GM12872 (cell line): ENCODE measurements around the gene ARHGAP35.

Experiments used
- TF ChIP-seq, protein P1 (sequence below): IDR thresholded peaks from 3 replicates; pipeline ENCODE4 v1.5.1; 2011; ENCODE audit warnings: low read depth, mild to moderate bottlenecking, low read length, moderate library complexity; ENCODE audit not compliant: insufficient read depth

Gene ARHGAP35

DNA sequence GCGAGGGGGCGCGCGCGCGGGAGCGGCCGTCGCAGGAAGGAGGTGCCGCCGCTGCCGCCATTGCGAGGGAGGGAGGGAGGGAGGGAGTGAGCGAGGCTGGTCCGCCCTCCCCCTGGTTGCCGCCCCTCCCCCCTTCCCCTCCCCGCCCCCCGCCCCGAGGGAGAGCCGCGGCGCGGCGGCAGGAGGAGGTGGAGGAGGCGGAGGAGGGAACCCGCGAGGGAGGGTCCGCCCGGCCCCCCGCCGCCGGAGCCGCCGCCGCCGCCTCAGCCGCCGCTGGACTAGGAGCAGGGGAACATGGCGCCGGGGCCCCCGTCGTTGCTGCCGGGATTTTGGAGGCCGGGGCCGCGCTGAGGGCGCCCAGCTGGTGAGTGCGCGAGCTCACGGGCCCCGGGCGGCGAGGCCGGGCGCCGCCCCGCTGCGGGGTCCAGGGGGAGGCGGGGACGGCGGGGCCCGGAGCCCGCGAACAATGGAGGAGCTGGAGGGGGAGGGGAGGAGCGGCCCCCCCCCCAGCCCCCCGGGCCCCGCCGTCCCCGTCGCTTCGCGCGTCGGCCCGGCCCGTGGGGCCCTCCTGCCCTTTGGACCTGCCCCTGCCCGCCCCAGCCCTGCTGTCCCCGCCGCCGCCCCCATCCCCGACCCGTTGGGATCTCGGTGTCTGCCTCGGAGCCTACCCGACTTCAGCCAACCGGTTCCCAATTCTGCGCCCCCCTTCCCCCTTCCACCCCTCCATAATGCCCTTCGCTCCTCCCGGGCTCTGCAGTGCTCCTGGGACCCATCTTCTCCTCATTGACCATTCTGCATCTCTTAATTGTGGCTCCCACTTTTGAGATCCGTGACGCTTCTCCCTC lies at the start of gene ARHGAP35:
Gene ARHGAP35, plus strand, starts transcription at position 152 of the 845 bp plus-strand sequence. CDS start 57,679 bp downstream, outside the sequence.
- TF ChIP-seq, protein P1, sequence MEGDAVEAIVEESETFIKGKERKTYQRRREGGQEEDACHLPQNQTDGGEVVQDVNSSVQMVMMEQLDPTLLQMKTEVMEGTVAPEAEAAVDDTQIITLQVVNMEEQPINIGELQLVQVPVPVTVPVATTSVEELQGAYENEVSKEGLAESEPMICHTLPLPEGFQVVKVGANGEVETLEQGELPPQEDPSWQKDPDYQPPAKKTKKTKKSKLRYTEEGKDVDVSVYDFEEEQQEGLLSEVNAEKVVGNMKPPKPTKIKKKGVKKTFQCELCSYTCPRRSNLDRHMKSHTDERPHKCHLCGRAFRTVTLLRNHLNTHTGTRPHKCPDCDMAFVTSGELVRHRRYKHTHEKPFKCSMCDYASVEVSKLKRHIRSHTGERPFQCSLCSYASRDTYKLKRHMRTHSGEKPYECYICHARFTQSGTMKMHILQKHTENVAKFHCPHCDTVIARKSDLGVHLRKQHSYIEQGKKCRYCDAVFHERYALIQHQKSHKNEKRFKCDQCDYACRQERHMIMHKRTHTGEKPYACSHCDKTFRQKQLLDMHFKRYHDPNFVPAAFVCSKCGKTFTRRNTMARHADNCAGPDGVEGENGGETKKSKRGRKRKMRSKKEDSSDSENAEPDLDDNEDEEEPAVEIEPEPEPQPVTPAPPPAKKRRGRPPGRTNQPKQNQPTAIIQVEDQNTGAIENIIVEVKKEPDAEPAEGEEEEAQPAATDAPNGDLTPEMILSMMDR: no peak

DNA sequence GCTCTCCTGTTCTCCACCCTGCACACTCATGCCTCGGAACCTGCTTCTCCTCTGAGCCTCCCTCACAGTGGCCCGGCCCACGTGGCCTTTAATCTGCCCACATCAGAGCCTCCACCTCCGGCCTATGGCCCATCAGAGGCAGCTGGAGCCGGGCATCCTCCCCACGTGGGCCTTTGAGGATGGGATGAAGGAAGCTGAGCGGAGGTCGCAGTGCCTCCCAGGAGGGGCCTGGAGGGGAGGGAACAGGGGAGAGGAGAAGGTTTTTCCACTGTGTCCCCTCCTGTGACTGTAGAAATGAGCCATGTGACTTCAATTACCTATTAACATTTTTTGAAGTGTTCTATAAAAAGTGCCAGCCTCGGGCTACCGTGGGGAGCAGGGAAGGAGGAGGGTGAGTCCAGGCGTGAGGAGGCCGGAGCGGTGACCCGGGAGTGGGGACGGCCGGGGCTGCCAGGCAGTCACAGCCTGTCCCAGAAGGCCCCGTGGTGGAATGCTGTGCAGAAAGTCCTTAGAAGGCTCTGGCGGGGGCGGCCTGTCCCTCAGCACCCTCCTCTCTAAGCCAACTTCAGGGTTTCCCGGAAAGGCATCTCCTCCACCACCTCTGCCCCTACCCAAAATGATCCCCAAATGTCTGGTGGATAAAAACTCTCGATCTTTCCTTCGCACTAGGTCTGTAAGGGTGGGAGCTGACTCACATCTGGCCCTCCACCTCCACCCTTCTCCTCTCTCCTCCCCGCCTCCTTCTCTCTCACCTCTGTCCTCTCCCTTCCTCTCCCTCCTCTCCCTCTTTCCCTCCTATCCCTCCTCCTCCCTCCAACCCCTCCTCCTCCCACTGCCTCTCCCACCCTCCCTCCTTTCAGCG lies 47.6 kb upstream of the ARHGAP35 start:
- TF ChIP-seq, protein P1: no peak

DNA sequence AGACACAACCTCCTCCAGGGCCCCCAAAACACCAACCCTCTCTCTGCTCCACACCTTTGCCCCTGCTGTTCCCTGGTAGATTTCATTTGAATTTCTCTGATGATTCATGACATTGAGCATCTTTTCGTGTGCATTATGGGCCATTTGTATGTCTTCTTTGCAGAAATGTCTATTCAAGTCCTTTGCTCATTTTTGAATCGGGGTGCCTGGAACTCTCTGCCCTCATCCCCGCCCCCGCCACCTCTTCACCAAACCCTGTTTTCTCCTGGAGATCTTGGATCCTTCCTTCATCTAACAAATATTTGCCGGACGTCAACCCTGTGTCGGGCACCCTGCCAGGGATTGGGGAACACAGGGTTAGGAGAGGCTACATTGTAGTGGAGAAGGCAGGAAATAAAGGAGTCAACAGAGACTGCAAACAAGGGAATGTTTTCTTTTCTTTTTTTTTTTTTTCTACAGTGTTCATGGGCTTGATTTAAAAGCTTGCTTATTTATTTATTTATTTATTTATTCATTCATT lies 46.9 kb upstream of the ARHGAP35 start:
- TF ChIP-seq, protein P1: no peak

DNA sequence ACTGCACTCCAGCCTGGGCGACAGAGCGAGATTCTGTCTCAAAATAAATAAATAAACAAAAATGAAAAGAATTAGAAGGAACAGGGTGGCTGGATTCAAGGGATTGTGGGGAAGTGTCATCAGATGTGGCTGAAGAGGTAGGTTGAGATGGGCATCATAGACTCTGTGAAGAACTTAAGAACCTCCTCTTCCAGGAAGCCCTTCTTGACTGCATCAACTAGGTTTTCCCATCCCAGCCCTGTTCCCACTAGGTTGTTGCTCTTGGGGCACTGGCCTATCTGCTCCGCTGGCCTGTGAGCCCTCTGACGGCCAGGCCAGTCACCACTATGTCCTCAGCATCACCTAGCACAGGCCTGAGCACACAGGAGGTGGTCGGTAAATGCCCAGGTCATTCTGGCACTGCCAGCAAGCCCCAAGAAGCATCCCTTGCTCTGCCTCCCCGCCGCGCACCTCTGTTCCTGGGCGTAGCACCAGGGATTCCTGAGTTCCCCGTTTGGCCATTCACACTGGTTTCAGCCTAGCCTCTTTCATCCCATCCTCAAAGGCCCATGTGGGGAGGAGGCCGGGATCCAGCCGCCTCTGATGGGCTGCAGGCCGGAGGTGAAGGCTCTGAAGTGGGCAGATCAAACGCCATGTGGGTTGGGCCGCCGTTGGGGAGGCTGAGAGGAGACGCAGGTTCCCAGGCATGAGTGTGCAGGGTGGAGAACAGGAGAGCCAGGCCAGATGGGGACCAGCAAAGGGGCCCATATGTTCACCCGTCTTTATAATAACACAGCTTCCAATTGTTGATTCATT lies 44.8 kb upstream of the ARHGAP35 start:
- TF ChIP-seq, protein P1: no peak

DNA sequence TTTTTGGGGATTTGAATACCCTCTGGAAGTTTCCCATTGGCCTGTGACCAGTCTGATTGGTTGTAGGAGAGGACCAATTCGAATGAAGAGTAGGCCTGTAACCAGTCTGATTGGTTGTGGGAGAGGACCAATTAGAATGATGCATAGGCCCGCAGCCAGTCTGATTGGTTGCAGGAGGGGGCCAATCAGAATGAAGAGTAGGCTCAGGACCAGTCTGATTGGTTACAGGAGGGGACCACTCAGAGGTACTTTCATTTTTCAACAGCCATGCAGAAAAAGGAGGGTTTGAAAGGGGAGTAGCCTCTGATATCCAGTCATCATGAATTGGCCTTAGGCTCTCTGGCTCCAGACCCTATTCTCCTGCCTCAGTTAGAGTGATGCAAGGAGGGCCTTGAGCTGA lies 42.0 kb upstream of the ARHGAP35 start:
- TF ChIP-seq, protein P1: no peak

DNA sequence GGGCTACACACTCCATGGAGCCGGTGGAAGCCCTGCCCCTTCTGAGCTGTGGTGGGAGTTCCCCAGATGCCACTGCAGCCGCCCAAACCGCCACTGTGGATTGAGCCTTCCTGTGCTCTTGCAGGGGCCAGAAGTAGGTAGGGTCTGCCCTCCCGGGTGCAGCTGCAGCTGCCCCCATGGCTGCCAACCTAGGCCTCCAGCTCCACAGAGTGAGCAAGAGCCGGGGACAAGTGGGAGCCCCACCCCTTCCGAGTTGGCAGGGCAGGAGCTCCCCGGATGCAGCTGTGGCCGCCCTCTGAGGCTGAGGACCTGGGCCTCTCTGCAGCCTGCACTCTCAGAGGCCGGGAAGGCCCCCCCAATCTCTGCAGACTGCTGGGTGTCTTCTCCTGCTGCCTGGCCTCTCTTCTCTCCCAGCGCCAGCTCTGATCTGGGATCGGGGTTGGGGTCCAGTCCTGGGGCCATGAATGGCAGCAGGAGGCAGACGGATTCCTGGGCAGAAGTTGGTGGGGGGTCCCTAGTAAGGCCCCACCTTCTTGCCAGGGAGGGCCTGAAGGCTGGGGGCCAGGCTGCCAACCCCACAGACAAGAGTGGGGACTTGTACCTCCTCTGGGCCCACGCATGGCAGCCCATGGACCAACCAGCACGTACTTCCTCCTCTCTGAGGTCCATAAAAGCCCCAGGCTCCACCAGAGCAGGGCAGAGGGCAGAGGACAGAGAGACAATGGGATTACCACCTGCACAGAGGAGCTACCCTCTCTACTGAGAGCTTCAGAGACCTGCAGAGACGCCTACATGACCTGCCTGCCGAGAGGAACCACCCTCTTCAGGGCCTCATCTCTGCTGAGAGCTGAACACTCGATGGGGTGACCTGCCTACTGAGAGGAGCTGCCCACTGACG lies 39.0 kb upstream of the ARHGAP35 start:
- TF ChIP-seq, protein P1: no peak
